Measurements from ENCODE around the gene ZBTB18.

Gene ZBTB18

GRCh38 chr1:244047621-244048255, 3.3 kb upstream of the ZBTB18 start:
- DNase-seq (ENCODE audit: low read depth), result peak; percentile 41
- H3K4me3 ChIP-seq (ENCODE audit: low read length), result peak overlapping the region; percentile 79

GRCh38 chr1:244048256-244049161, 2.6 kb upstream of the ZBTB18 start:
- H3K4me3 ChIP-seq (ENCODE audit: low read length), result peak overlapping the region; percentile 79
- peak; percentile 100 for DNase-seq (ENCODE audit: low read depth)
- TF ChIP-seq CTCF (IDR thresholded peaks at IDR 0.05; ENCODE audit: insufficient read depth, low read depth, low read length, missing control alignments), result no peak

More at GRCh38 chr1:244047621-244048255, 3.3 kb upstream of the ZBTB18 start:
- no peak for TF ChIP-seq CTCF (IDR thresholded peaks at IDR 0.05; ENCODE audit: insufficient read depth, low read depth, low read length, missing control alignments)

GRCh38 chr1:244049162-244050013, 1.7 kb upstream of the ZBTB18 start:
- DNase-seq (ENCODE audit: low read depth), result peak; percentile 9
- peak overlapping the region; percentile 63 for H3K4me3 ChIP-seq (ENCODE audit: low read length)
- TF ChIP-seq CTCF (IDR thresholded peaks at IDR 0.05; ENCODE audit: insufficient read depth, low read depth, low read length, missing control alignments), result no peak

- H3K4me3 ChIP-seq (ENCODE audit: low read length), result peak overlapping the region; percentile 63
- DNase-seq (ENCODE audit: low read depth), result no peak
- no peak for TF ChIP-seq CTCF (IDR thresholded peaks at IDR 0.05; ENCODE audit: insufficient read depth, low read depth, low read length, missing control alignments)
Observed at GRCh38 chr1:244050014-244050834, 859 bp upstream of the ZBTB18 start.

GRCh38 chr1:244052016-244052727, 1.1 kb downstream of the ZBTB18 start:
- DNase-seq (ENCODE audit: low read depth), result no peak
- H3K4me3 ChIP-seq (ENCODE audit: low read length), result no peak overlapping the region
- no peak for TF ChIP-seq CTCF (IDR thresholded peaks at IDR 0.05; ENCODE audit: insufficient read depth, low read depth, low read length, missing control alignments)

Data from epithelial cell of esophagus (primary cell).